ENCODE results near the gene STPG3.

The STPG3 gene

DNA sequence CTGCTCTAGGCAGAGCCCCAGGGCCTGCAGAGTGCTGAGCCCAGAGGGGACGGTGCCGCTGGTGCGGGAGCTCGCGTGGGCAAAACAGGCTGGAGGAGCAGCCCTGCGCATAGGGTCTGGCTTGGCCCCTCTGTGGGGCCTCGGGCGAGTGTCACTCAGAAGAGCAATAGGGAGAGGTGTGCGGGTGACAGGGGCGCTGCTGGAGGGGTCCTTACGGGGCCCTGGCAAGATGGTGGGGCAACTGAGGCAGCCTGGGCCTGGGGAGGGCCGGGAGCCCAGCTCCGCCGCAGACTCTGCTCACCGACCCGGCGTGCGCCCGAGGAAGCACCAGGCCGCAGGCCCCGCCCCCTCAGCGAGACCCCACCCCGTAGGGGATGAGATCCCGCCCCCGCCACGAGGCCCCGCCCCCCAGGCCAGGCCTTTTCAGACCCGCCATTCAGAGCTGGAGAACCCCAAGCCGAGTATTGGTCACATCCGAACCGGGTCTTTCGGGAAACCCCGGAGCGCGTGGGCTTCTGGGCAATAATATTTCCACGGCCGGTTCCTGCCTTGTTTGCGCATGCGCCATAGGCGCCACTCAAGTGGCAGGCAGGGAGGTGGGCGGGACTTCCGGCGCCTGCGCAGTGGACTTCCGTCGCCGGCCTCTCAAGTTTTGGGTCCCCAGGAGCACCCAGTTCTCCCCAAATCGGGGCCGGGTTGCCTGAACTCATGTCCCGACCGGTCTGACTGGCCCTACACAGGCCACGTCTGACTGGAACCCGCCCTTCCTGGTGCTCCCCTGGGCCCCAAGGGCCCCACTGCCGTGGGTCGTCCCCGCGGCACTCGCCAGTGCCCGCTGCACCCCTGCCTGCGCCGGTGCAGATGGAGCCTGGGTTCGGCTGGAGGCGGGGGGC lies 27.8 kb upstream of the STPG3 start:
- TF ChIP-seq, protein P1, sequence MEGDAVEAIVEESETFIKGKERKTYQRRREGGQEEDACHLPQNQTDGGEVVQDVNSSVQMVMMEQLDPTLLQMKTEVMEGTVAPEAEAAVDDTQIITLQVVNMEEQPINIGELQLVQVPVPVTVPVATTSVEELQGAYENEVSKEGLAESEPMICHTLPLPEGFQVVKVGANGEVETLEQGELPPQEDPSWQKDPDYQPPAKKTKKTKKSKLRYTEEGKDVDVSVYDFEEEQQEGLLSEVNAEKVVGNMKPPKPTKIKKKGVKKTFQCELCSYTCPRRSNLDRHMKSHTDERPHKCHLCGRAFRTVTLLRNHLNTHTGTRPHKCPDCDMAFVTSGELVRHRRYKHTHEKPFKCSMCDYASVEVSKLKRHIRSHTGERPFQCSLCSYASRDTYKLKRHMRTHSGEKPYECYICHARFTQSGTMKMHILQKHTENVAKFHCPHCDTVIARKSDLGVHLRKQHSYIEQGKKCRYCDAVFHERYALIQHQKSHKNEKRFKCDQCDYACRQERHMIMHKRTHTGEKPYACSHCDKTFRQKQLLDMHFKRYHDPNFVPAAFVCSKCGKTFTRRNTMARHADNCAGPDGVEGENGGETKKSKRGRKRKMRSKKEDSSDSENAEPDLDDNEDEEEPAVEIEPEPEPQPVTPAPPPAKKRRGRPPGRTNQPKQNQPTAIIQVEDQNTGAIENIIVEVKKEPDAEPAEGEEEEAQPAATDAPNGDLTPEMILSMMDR (conservative IDR thresholded peaks at IDR 0.05; ENCODE audit: low read depth, low read length): no peak
- peak overlapping the region; percentile 77 for H3K4me3 ChIP-seq (ENCODE audit: low read length)
- DNase-seq (ENCODE audit: low read depth): peak; percentile 90

DNA sequence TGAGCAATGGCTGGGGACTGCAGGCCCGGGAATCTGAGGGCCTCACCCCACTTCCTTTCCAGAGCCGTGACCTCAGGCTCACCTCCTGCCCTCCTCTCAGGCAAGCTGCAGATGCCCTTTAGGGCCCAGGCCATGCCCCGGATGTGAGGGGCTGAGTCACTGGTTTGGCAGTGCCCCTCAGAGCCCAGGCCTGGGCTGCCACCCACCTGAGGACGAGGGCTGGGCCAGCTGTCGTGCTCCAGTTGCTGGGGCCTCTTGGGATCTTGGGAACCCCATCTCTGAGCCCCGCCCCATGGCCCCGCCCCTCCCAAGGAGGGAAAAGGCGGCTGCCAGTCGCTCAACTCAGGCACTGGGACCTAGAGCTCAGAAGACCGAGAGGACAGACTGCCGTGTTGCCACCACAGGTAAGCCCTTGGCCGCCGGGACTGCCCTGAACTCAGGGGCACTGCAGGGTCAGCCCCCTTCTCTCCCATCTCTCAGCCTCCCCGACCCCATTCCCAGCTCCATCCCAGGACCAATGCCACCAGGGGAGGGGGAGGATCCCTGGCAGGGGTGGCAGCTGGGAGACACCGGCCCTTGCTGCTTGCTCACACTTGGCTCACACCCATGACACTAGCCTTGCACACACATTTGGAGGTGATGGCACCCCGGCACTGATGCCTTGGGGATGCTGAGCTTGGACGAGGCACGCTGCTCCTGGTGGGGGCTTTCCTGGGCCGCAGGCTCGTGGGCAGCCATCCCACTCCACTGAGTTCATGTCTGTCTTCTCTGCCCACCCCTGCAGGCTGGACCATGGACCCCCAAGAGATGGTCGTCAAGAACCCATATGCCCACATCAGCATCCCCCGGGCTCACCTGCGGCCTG lies 26.0 kb upstream of the STPG3 start, which contains the start of gene CYSRT1:
CYSRT1 (plus strand) TSS at position 345 of the 865 bp plus-strand sequence; CDS start at position 793, 448 bp downstream.
- DNase-seq (ENCODE audit: low read depth): no peak
- peak within 1 kb of the TSS; percentile 77 for H3K4me3 ChIP-seq (ENCODE audit: low read length)
- TF ChIP-seq, protein P1 (conservative IDR thresholded peaks at IDR 0.05; ENCODE audit: low read depth, low read length): no peak

DNA sequence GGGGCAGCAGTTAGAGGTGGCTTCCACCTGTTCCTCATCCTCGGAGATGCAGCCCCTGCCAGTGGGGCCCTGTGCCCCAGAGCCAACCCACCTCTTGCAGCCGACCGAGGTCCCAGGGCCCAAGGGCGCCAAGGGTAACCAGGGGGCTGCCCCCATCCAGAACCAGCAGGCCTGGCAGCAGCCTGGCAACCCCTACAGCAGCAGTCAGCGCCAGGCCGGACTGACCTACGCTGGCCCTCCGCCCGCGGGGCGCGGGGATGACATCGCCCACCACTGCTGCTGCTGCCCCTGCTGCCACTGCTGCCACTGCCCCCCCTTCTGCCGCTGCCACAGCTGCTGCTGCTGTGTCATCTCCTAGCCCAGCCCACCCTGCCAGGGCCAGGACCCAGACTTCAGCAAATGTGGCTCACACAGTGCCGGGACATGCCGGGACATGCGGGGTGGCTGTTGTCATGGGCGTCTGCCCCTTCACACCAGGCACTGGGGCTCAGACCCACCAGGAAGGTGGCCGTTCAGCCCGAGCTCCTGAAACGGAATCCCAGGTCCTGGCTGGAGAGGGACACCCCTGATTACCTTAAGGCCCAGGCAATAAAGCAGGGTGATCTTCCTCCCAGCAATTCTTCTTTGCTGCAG lies 25.3 kb upstream of the STPG3 start:
- no peak for DNase-seq (ENCODE audit: low read depth)
- no peak overlapping the region for H3K4me3 ChIP-seq (ENCODE audit: low read length)
- TF ChIP-seq, protein P1 (conservative IDR thresholded peaks at IDR 0.05; ENCODE audit: low read depth, low read length): no peak

DNA sequence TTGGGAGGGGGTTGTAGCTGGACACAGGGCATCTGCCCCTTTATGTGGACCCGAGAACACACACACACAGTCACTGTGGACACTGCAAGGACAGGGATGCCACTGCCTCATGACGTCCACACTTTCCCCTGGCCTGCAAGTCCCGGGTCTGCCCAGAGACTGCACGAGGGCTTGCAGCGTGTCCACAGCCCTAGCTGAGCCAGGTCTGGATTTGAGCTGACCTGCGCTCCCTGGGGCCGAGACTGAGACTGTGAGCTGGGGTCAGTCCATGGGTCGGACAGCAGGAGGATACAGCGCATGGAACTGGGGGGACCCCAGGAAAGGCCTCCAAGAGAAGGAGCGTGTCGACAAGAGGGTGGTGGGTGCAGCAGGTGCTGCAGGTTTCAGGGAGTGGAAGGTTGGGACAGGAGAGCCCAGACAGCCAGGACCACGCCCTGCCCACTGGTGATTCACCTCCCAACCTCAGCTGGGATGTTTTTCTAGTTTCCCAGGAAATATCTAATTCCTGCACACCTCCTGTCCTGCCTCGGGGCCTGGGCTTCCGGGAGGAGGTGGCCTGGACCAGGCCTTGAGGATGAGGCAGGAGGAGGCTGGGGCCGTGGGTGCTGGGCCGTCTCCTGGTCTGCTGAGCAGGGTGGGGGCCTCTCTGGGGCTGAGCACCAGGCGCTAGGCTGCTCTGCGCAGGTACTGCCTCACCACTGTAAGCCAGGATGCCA lies 24.6 kb upstream of the STPG3 start:
- no peak overlapping the region for H3K4me3 ChIP-seq (ENCODE audit: low read length)
- TF ChIP-seq, protein P1 (conservative IDR thresholded peaks at IDR 0.05; ENCODE audit: low read depth, low read length): no peak
- no peak for DNase-seq (ENCODE audit: low read depth)

DNA sequence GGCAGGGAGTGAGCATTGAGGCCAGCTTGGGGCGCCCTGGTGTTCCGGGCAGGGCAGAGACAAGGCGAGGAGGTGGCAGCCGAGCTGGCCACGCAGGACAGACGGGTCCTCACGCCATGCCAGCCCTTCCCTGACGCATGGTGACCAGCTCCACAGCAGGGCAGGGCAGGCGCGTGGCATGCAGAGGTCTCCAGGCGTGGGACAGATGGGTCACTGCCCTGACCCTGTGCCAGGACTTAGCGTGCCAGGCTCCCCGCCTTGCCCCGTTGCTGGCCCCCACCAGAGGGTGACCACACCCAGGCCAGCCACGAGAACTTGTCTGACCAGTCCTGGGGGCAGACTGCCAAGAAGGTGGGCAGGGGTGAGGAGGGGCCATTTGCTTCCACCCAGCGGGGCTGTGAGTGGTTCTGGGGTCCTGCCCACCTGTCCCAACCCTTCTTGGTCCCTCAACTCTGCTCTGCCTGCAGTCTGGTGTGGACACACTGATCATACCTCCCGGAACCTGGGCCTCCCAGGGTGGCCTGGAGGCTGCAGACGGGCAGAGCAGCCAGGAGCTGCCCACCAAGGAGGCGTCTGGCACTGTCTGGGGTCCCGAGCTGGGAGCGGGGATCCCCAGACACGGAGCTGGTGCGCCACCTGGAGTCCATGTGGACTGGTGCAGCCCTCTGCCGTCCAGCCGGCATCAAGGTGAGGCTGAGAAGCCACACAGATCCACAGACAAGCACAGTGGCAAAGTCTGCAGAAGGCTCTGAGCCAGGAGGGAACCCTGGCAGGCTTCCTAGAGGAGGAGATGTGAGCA lies 23.8 kb upstream of the STPG3 start, which contains the start of gene RNF224:
RNF224 (plus strand) TSS at position 449 of the 799 bp plus-strand sequence. CDS start 834 bp downstream, outside the sequence.
- no peak within 1 kb of the TSS for H3K4me3 ChIP-seq (ENCODE audit: low read length)
- TF ChIP-seq, protein P1 (conservative IDR thresholded peaks at IDR 0.05; ENCODE audit: low read depth, low read length): peak; percentile 94
- DNase-seq (ENCODE audit: low read depth): peak; percentile 21
